ENCODE results near the gene ABCC1.

DNA sequence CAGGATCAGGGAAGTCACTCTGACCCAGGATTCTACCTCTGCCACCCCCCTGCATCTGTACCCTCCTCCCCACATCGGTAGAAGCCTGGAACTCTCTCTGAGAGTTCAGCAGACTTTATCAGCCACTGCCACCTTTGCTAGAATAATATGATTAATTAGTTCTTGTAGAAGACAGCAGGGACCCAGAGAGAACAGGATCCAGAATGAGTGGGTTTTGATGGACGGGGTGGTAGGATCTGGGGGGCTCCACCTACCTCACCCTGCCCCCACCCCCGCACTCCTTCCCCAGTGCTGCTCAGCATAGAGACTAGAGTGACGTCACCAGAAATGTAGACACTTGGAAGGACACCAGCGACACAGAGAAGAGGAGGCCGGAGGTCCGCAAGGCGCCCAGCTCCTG lies 240.4 kb downstream of the ABCC1 start:
- TF ChIP-seq, protein P1, sequence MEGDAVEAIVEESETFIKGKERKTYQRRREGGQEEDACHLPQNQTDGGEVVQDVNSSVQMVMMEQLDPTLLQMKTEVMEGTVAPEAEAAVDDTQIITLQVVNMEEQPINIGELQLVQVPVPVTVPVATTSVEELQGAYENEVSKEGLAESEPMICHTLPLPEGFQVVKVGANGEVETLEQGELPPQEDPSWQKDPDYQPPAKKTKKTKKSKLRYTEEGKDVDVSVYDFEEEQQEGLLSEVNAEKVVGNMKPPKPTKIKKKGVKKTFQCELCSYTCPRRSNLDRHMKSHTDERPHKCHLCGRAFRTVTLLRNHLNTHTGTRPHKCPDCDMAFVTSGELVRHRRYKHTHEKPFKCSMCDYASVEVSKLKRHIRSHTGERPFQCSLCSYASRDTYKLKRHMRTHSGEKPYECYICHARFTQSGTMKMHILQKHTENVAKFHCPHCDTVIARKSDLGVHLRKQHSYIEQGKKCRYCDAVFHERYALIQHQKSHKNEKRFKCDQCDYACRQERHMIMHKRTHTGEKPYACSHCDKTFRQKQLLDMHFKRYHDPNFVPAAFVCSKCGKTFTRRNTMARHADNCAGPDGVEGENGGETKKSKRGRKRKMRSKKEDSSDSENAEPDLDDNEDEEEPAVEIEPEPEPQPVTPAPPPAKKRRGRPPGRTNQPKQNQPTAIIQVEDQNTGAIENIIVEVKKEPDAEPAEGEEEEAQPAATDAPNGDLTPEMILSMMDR (IDR thresholded peaks at IDR 0.05), result no peak
- TF ChIP-seq POLR2A (IDR thresholded peaks at IDR 0.05), result no peak
